Measurements from ENCODE around the gene VIT.

The VIT gene

GRCh38 chr2:36711741-36712314, 15.3 kb downstream of the VIT start:
- DNase-seq (ENCODE audit: low spot score): no peak

DNA sequence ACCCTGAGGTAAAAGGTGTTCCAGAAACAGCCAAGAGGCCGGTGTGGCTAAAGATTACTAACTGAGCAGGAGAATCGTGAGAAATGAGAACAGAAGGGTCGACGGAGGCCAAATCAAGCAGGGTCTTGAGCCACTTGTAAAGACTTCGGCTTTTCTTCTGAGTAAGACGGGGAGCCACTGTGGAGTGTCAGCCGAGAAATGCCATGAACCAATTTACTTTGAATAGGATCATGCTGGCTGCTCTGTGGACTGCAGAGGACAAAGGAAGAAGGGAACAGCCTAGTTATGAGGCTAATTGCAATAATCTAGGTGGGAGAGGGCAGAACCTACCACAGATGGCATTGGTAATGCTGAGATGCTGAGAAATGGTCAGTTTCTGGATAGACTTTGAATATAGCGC, 16.8 kb downstream of the VIT start:
- DNase-seq (ENCODE audit: low spot score): no peak

DNA sequence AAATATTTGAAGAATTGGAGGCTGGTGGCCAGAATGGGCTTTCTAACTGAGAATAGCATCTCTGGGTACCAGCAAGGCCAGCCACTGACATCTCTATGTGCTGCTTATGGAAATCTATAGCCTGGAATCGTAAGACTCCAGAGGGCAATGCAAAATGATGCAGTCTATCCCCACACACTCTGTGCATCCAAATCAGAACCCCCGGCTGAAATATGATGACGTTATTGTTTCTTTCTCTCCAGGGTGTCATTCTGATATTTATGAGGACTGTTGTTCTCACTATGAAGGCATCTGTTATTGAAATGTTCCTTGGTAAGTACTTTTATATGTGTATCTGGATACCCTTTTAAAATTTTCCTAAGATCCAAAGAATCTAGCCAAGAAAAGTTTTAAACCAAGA, 19.6 kb downstream of the VIT start:
- no peak for DNase-seq (ENCODE audit: low spot score)

DNA sequence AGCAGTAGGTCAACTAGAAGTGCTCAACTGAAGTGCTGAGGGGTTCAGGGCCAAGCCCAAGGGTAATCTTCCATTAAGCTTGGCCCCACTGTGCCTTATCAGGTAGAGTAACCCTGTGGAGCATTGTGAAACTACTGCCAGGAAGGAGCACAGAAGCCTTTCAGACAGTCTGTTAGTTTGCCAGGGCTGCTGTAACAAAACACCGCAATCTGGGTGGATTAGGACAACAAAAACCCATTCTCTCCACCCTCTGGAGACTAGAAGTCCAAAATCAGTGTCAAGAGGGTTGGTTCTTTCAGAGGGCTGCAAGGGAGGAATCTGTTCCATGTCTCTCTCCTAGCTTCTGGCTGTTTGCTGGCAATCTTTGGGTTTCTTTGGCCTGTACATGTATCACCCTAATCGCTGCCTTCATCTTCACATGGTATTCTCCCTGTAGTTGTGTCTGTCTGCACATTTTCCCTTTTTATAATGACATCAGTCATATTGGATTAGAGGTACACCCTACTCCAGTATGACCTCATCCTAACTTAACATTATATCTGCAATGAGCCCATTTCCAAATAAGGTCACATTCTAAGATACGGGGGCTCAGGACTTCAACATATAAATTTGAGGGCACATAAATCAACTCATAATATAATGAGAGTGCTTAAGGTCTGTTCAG, 21.2 kb downstream of the VIT start:
- no peak for DNase-seq (ENCODE audit: low spot score)

GRCh38 chr2:36727550-36727949, 31.0 kb downstream of the VIT start:
- no peak for DNase-seq (ENCODE audit: low spot score)

DNA sequence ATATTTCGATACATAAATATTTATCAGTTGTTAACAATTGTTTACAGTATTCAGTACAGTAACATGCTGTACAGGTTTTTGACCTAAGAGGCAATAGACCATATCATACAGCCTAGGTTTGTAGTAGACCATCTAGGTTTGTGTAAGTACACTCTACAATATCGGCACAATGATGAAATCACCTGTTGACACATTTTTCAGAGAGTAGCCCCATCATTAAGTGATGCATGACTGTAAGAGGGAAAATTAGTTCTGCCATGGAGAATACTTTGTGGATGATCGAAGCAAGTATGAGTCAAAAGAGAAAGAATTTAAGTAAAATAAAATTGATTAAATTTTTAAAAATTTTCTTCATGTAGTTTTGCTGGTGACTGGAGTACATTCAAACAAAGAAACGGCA, 32.6 kb downstream of the VIT start:
- DNase-seq (ENCODE audit: low spot score): no peak

DNA sequence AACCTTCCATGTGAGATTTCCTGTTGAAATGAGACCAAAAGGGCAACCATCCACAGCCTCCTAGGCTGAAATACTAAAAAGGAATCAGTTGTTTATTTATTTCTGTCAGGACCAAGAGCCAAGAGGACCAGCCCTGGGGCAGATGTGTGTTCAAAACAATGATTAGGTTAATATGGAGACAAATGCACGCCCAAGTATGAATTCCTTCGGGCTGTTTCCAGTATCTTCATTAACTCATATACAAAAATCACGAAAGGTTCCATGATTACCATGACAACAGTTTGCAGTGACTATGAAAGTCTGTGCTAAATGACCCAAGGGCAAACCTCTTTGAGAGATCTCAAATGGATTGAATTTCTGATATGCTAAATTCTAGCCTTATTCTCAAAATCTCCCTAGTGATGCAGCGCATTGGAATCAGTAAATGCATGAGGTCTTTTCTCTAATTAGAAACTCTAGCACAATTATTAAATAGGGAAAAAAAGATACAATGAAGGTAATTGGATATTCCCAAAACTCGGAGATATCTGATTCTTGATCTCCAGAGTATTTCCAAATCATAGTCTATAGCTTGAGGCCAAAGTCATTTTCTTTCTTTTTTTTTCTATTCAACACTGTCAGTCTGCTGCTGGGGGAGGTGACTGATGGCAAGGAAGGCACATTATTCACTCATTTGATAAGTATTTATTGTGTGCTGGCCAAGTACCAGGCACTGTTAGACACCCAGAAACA, 35.6 kb downstream of the VIT start:
- no peak for DNase-seq (ENCODE audit: low spot score)

- no peak for DNase-seq (ENCODE audit: low spot score)
These were observed 36.1 kb downstream of the VIT start for GRCh38 chr2:36732673-36733036.

DNA sequence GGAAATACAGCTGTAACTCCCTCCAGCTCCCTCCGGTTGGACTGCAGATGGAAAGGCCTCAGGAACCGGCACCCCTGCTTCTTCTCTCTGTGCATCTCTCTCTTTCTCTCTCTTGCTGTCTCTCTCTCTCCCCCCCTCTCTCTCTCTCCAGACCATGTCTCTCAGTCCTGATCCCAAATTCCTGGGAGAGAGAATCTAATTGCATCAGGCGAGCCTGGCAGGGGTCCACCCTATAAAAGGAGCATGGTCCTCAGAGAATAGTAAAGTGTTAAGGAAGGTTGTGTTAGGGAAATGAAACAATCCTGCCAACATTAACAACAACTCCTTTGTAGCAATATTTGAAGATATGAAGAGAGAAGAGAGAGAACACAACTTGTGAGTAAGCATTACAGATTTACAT, 36.7 kb downstream of the VIT start:
- no peak for DNase-seq (ENCODE audit: low spot score)

GRCh38 chr2:36734304-36734703, 37.8 kb downstream of the VIT start:
- DNase-seq (ENCODE audit: low spot score): no peak

DNA sequence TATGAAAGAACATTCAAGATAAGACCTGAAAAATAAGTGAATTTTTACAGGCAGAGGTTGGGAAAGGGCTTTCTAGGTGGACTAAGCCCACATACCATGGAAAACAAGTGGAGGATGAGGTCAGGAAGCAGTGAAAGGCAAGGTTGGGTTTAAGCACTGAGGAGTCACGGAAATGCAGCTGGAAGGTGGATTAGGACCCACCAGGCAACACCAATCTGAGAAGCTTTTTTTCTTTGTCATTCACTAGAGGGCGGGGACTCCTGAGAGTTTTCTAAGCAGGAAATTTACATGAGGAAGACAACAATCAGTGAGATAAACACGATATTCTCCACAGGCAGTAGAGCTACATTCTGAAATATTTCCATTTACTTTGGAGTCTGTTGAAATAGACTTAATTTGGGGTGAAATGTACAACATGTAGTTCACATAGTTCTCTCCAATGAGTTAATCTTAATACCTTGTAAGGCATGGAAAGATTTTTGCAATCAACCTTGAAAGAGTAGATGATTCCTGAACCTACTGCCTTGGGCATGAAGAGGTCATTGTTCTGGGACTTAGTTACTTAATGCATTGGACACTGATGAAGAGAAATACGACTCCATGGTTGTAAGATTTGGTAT, 40.7 kb downstream of the VIT start:
- DNase-seq (ENCODE audit: low spot score): no peak

- DNase-seq (ENCODE audit: low spot score): no peak
These were observed 43.6 kb downstream of the VIT start for GRCh38 chr2:36740061-36740460.

- no peak for DNase-seq (ENCODE audit: low spot score)
These were observed 44.8 kb downstream of the VIT start for GRCh38 chr2:36741188-36741837.

- no peak for DNase-seq (ENCODE audit: low spot score)
These were observed 47.4 kb downstream of the VIT start for GRCh38 chr2:36743954-36744353.

- no peak for DNase-seq (ENCODE audit: low spot score)
These were observed 51.7 kb downstream of the VIT start for GRCh38 chr2:36748166-36748565.

DNA sequence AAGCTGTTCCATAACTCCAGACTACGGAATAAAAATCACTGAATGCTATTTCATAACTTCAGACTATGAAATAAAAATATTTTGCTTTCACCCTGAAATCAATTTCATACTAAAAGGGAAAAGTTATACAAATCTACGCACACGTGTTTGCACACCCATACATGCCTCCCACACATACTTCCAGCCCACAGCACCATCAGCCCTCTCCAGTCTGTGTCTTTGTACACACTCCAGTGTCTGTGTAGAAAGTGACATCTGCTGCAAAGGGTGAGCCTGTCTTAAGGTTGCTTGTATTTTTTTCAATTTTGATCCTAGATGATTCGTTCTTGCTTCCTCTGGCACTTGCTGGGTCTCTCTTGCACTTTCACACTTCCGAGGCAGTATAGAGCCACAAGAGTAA, 53.6 kb downstream of the VIT start:
- DNase-seq (ENCODE audit: low spot score): no peak

DNA sequence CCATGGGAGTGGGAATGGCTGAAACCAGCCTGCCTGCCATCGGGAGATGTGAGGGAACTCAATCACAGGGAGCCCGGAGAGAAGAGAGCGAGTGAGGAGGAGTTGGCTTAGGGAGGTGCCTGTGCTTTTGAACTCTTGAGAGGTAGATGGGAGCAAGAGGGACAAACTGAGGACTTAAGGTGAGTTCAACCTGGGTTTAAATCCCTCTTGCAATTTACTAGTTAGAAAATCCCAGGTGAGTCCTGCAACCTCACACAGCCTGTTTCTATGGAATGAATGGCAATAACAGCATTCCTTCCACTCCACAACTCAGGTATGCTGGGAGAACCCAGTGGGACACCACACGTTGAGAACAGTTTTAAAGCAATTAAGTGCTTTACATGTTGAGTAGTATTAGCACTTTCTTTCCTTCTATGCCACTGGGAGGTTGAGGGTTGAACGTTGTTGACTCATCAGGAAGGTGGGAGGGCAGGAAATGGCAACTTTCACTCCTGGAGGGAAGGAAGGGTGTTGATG, 57.3 kb downstream of the VIT start:
- DNase-seq (ENCODE audit: low spot score): no peak

DNA sequence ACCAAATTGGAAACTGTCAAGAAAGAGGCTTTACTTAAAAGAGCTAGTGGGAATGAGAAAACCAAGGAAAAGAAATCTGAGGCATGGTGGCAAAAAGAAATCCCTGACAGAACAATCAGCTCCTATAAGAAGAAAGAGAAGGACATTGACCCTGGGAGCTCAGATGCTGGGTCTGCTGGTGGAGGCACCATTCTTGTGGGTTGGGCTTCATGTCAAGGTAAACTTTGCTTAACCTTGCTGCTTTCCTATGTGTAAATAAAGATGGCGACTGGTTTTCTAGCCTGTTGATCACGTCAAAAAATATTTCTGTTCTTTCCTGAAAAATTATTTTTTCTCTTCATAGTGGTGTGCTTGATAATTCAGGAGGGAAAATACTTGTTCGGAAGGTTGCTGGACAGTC, 58.1 kb downstream of the VIT start:
- DNase-seq (ENCODE audit: low spot score): no peak

DNA sequence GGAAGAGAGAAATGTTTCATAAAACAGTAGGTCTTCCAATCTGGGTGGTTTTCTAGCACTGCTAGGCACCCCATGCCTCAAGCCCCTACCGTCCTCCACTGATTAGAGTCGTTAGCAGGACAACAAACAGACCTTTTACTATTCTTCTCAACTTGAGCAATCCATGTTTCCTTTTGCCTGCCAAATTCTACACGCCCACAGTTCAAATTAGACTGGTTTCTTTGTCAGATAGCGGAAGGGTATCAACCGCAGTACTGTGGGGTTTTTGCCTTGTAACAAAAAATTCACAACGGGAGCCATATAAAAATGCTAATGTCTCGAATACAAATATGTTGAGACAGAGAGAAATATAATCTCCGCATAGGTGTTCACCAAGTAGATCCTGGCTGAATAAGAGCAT, 59.9 kb downstream of the VIT start:
- no peak for DNase-seq (ENCODE audit: low spot score)

- no peak for DNase-seq (ENCODE audit: low spot score)
These were observed 66.4 kb downstream of the VIT start for GRCh38 chr2:36762764-36763490.

GRCh38 chr2:36769106-36769505, 72.6 kb downstream of the VIT start:
- DNase-seq (ENCODE audit: low spot score): no peak
